Activated CD4-positive, alpha-beta T cell treated with anti-CD3 and anti-CD28 coated beads, Interleukin-2, Interleukin-6, amounts not matched to agents 100 ng/mL and 50 ng/mL, durations not matched to agents 16 hours and 8 hours (primary cell): ENCODE measurements around the gene SLC38A9.

Experiments
- DNase-seq: peaks from one replicate; pipeline ENCODE4 v3.0.0-alpha.2; 2020

Gene SLC38A9

GRCh38 chr5:55577353-55578060 lies 134.6 kb downstream of the SLC38A9 start:
- no peak for DNase-seq

GRCh38 chr5:55576661-55577060 lies 135.5 kb downstream of the SLC38A9 start:
- DNase-seq, result no peak
